Erythroblast (primary cell): ENCODE results near the gene TBC1D8.

Experiments used
- GATA1 ChIP-seq: IDR thresholded peaks from 2 replicates; pipeline ENCODE4 v1.6.1; 2011; ENCODE audit warnings: low read depth, mild to moderate bottlenecking, control low read depth, low read length, moderate library complexity
- POLR2A ChIP-seq: IDR thresholded peaks from 2 replicates; pipeline ENCODE4 v1.6.1; 2011; ENCODE audit warnings: mild to moderate bottlenecking, low read length

DNA sequence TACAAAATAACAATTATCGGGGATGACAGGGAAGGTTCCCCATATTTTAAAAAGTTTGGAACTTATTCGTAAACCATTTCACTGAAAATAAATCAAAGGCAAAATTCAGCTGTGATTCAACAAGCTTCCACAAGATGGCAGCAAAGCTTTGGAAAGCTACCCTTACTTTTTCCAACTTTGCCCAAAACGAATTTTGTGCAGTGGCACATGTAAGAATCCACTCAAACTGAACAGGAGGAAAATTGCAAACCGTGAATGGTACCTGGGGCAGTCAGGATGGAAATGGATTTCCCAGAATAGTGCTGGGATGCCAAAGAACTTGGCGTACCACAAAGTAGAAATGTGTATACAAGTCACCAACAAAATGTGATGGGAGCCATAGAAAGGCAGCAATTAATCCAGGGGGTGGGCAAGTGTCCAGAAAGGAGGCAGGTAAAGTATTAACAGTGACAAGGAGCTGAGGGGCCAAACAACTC is 138.4 kb downstream of the TBC1D8 start:
- no peak for TF ChIP-seq POLR2A
- no peak for TF ChIP-seq GATA1
